GM10266 (cell line): ENCODE data around the gene LOXHD1.

ENCODE experiments used
- DNase-seq: peaks from one replicate; pipeline ENCODE4 v3.0.0; 2012; ENCODE audit errors: extremely low spot score
- CTCF ChIP-seq: IDR thresholded peaks from 2 replicates; pipeline ENCODE4 v1.5.1; 2012; ENCODE audit warnings: mild to moderate bottlenecking, low read depth; ENCODE audit not compliant: control insufficient read depth, insufficient read depth; ENCODE audit errors: missing control alignments

The LOXHD1 gene

DNA sequence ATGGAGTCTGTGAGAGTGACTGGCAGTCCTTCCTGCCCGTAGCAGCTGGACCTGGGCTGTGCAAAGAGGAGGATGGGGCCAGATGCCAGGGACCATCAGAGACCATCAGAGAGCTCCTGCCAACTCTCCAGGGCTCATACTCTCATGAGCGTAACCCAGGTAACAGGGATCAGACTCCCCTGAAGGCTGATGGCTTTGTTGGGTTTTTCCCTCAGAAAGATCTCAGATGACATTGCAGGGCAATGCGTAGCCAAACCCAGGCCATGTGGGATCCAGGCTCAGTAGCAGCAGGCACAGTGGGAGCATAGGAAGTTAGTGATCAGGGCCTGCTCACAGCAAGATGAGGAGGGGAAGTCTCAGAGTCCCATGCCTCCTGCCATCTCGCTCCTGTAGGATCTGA, 218.0 kb downstream of the LOXHD1 start:
- DNase-seq: no peak
- TF ChIP-seq CTCF: no peak

- no peak for DNase-seq
- no peak for TF ChIP-seq CTCF
Measured at GRCh38 chr18:46437061-46437460, 220.0 kb downstream of the LOXHD1 start.

- no peak for DNase-seq
- no peak for TF ChIP-seq CTCF
Measured at GRCh38 chr18:46436621-46437020, 220.4 kb downstream of the LOXHD1 start.

- TF ChIP-seq CTCF: no peak
- no peak for DNase-seq
Measured at GRCh38 chr18:46435031-46435430, 222.0 kb downstream of the LOXHD1 start.

DNA sequence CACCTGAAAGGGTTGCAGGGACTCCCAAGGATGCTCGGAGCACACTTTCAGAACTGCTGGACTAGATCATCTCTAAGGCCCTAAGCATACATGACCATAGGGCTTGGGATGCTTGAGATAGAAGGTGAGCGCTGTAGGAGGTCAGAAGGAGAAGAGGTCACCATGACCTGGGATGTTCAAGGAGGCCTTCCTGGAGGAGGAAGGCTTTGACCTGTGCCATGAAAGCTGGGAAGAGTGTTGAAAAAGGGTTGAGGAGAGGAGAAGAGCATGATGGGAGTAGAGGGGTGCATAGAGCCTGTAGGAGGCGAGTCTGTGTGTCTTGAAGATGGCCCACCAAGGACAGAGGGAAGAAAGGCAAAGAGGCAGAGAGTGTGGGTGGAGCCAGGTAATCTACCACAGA, 222.4 kb downstream of the LOXHD1 start:
- no peak for TF ChIP-seq CTCF
- no peak for DNase-seq

DNA sequence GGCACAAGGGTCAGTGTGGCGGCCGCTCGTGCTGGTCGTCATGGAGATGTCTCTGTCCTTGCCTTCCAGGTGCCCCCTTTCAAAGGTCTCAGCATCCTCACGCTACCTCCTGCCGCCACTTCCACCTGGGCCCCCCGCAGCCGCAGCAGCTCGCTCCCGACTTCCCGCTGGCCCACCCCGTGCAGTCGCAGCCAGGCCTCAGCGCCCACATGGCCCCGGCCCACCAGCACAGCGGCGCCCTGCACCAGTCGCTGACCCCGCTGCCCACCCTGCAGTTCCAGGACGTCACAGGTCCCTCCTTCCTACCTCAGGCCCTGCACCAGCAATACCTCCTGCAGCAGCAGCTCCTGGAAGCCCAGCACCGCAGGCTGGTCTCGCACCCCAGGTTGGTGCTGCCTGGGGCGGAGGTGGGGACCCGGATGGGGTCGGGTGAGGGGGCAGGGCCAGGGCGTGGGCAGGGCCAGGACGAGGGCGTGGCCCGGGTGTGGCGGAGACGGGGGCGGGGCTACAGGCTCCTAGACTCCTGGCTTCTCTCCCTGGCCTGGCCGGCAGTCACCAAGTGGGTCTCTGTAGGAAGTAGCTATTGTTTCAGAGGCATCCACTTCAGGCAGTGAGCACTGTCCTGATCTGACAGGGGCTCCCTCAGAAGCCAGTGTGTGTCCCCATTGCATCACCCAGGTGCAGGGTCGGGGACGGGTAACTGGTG, 223.7 kb downstream of the LOXHD1 start:
- no peak for DNase-seq
- TF ChIP-seq CTCF: no peak

GRCh38 chr18:46431522-46432171, 225.4 kb downstream of the LOXHD1 start:
- no peak for DNase-seq
- no peak for TF ChIP-seq CTCF
